HG03045 (cell line): ENCODE data around the gene KIF3B.
"Not testable (repeated sequence)": the region's sequence is repeated elsewhere in the genome, so short reads cannot be mapped to it uniquely, and the experiment has no call there.

Experiments
- ATAC-seq: cut with Tn5 transposase; IDR thresholded peaks from one replicate; pipeline ENCODE4 v1.9.1; 2021; ENCODE audit warnings: mild to moderate bottlenecking, moderate library complexity; ENCODE audit not compliant: unreplicated experiment

KIF3B gene

DNA sequence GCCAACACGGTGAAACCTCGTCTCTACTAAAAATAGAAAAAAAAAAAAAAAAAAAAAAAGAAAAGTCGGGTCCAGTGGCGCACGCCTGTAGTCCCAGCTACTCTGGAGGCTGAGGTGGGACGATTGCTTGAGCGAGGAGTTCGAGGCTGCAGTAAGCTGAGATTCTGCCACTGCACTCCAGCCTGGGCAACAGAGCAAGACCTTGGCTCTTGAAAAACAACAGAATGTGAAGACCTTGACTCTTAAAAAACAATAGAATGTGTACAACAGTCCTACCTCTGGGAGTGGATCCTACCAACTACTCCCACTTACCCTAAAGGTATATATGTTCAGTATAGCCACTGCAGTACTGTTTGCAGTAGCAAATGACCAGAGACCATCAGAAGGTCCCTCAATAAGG lies 15.1 kb downstream of the KIF3B start:
- no peak for ATAC-seq

DNA sequence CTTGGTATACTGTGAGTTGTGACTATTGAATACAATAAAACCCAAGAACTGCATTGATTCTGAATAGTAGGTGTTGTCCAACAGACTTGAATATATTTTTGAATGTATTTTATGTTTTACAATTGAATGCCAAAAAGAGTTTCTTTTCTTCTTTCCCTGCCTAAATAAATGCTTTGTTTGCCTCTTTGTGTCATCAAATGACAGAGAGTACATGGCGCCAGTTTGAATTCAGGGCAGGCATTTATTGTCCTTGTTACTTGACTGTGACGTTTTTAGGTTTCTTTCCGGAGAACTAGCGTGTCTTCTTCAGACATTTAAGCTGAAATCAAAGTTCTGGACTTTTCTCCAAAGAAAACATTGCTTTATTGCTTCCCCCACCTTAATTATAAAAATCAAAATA lies 16.6 kb downstream of the KIF3B start:
- no peak for ATAC-seq

DNA sequence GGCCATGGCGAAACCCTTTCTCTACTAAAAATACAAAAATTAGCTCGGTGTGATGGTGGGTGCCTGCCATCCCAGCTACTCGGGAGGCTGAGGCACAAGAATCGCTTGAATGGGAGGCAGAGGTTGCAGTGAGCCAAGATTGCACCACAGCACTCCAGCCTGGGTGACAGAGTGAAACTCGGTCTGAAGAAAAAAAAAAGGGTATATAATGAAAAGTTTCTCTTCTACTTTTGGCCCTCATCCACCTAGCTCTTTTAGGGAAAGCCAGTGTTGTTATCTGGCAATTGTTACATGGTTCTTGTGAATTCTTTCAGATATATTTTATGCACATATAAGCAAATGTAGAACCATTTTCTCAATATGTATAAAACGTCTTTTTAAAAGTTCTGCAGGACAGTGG lies 19.0 kb downstream of the KIF3B start:
- ATAC-seq, result no peak

DNA sequence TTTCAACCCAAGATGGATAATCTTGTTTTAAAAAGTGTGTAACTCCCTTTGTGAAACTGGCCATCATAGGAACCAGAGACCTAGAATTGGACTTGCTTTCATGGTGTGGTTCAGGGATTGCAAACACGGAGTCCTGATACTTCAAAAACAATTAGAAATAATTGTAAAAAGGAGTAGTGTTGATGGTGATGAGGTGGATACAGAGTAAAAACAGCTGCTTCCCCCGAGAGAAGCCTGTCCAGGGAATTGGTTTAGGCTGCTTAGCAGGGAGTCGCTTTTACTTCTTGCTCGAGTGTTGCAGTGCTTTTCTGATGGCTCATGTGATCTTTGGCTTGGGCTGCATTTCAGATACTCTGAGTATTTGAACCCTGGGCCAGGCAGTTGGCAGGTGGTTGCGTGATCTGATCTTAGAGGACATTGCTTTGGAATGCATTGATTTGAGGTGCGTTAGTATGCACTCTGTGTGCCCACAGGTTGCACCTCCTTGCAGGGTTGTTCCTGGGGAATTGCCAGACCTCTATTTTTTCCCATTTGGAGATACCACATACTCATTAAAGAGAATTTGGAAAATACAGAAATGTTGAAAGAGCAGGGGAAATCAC lies 19.5 kb downstream of the KIF3B start:
- no peak for ATAC-seq

DNA sequence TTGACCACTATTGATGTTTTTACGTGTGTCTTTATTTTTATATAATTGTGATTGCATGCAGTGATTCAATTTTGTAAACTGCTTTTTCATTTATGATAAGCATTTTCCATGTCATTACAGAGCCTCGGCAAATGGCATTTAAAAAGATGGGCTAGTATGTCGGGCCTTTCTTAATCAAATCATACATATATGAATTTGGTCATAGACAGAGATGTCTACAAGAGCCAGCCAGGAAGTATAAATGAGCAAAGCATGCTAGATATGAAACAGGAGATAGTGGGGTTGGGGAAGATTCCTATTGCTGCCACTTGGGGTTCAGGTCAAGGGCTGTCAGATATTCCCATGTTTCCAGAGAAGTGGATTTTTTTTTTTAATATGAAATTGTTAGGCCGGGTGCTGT lies 20.0 kb downstream of the KIF3B start:
- no peak for ATAC-seq

- no peak for ATAC-seq
Measured at GRCh38 chr20:32300647-32301046, 23.2 kb downstream of the KIF3B start.

GRCh38 chr20:32301719-32302506 lies 24.5 kb downstream of the KIF3B start:
- no peak for ATAC-seq

DNA sequence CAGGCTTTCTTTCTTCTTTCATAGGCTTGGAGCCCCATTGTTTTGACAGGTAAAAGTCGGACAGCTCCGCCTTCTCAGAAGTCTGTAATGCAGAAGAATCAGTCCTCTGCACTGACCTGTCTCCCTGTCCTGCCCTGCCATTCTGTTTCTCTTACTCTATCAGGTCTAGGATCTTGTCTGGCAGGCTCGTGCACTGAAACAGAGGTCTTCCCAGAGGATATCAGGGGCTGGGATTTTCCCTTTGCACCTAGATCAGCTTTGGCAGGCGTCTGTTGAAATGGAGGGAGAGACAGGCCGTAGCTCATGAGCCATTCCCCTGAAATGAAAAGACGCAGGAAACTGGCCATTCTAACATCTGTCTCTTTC lies 25.0 kb downstream of the KIF3B start:
- ATAC-seq, result no peak

GRCh38 chr20:32304131-32304746 lies 26.8 kb downstream of the KIF3B start:
- ATAC-seq, result no peak

DNA sequence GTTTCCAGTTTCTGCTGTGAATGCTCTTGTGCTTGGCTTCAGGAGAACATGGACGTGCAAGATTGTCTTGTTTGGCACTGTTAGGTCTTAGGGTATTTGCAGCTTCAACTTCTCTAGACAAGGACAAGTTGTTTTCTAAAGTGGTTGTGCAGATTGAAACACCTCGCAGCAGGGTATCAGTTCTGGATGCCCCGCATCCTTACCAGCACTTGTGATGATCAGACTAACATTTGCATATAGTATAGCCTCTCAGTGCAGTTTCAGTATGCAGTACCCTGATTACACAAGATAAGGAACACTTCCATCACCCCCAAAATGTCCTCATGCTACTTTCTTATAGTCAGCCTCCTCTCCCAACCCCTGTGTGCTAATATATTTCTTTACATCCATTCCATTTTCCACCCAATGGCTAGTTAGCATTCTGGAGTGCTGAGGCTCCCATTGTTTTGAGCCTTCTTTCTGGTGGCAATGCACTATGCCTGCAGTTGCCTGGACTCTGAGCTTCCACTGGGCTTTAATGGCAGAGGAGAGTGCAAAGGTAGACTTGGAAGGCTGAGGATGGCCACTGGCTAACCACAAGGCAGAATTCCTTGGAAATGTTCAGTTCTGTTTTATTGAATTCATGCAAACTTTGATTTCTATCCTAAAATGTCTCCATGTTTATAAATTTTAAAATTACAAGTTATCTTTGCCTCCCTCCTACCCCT lies 35.4 kb downstream of the KIF3B start:
- ATAC-seq, result no peak

DNA sequence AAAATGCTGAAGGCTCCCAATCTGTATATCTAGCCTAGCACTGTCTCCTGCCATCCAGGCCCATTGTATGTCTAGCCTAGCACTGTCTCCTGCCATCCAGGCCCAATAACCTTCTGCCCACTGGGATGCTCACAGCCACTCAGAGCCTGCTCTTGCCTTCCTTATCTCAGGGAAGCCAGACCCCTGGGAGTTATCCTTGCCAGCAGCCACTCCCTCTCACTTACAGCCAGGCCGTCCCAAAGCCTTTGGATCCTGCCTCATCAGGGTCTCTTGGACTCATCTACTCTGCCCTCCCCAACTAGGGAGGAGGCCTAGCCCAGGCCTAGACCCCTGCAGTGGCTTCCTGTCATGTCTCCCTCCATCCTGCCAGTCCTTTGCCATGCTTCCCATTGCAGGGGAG lies 37.3 kb downstream of the KIF3B start:
- no peak for ATAC-seq

GRCh38 chr20:32315399-32315798 lies 37.9 kb downstream of the KIF3B start:
- ATAC-seq, result no peak

DNA sequence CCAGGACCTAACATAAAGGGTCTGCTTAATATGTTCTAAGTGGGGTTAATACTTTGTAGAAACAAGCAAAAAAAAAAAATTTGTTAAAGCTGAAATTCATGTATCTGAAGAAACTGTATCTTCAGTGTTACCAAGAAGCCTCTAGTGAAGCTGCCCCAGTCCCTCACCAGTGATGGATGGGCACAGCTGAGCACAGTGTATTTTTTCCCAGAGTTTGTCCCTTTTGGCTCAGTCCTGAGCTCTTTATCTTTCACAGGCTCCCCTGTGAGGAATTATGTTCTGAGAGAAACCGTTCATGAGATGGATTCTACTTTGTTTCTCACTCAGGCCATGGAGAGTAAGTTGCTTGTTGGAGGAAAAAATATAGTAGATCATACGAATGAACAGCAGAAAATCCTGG lies 38.4 kb downstream of the KIF3B start:
- ATAC-seq, result no peak

DNA sequence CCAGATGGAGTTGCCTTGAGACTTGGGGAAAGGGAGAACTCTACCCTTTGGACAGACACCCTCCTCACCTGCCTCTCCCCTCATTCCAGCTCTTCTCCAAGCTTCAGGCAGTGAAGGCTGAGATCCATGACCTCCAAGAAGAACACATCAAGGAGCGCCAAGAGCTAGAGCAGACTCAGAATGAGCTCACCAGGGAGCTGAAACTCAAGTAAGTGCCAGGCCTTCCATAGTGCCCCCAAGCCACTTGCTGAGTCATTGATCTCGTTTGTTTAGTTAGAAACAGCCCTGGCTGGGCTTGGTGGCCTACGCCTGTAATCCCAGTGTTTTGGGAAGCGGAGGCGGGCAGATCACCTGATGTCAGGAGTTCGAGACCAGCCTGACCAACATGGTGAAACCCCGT lies 39.2 kb downstream of the KIF3B start:
- ATAC-seq, result no peak

- ATAC-seq, result no peak
Measured at GRCh38 chr20:32319100-32319499, 41.6 kb downstream of the KIF3B start.

DNA sequence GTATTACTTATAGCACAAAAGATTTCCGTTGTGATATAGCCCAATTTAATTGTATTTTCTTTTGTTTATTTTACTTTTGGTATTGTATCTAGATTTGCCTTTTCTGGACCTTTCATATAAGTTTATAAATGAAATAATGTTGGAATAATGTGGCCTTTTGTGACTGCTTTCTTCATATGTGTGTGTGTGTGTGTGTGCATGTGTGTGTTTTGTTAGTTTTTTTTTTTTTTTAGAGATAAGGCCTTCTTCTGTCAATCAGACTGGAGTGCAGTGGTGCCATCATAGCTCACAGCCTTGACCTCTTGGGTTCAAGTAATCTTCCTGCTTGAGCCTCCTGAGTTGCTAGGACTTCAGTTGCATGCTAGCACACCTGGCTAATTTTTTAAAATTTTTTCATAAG lies 42.9 kb downstream of the KIF3B start:
- ATAC-seq, result no peak

- no peak for ATAC-seq
Measured at GRCh38 chr20:32321390-32321789, 43.9 kb downstream of the KIF3B start.

DNA sequence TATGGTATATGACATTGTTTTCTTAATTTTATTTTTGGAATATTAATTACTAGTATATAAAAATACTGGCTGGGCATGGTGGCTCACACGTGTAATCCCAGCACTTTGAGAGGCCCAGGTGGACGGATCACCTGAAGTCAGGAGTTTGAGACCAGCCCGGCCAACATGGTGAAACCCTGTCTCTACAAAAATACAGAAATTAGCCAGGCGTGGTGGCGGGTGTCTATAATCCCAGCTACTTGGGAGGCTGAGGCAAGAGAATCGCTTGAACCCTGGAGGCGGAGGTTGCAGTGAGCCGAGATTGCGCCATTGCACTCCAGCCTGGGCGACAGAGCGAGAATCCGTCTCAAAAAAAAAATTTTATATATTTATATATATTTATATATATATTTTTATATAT lies 44.8 kb downstream of the KIF3B start:
- not testable (repeated sequence) for ATAC-seq

DNA sequence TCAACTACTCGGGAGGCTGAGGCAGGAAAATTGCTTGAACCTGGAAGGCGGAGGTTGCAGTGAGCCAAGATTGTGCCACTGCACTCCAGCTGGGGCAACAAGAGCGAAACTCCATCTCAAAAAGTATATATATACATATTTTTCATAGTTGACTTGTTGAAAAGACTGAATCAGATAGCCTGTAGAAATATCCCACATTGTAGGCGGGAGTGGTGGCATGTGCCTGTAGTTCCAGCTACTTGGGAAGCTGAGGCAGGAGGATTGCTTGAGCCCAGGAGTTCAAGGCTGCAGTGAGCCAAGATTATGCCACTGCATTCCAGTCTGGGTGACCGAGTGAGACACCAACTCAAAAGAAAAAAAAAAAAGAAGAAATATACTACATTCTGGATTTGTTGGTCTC lies 46.3 kb downstream of the KIF3B start:
- ATAC-seq, result not testable (repeated sequence)

- no peak for ATAC-seq
Measured at GRCh38 chr20:32325706-32326503, 48.5 kb downstream of the KIF3B start.

- ATAC-seq, result no peak
Measured at GRCh38 chr20:32326504-32326845, 49.0 kb downstream of the KIF3B start.
